ENCODE results near the gene NEDD4L. TPM values are rescaled to one million over a fixed set of nuclear protein-coding genes. Genes with fewer than 3 reads are reported as not detected.

Gene NEDD4L
- total and polyA plus RNA-seq, 4 donors = 10.2 to 20.3 (median 13.2) TPM

- 26% methylated on average over 6 of the region's 6 CpGs for WGBS
- no peak for DNase-seq (ENCODE audit: low spot score)
- Histone ChIP-seq H3K4me3 (ENCODE audit: low read depth in 1 of 3, low read length in 3 of 3) (peak overlapping the region; percentile 26 to 63 (median 59)), H3K9ac (ENCODE audit: low read depth in 1 of 2, low read length in 2 of 2) (peak overlapping the region; percentile 34 to 64), H3K27me3 (ENCODE audit: control insufficient read depth in 4 of 4, insufficient read depth in 4 of 4, low read length in 3 of 4) (no peaks in the 10 kb centered on the region), H3K4me1 (ENCODE audit: control insufficient read depth in 4 of 4, insufficient read depth in 4 of 4, low read length in 3 of 4) (peaks cover 3 to 21% (median 15%) of the 10 kb centered on the region in 4 donors), H3K36me3 (ENCODE audit: control insufficient read depth in 4 of 4, insufficient read depth in 3 of 4, low read depth in 1 of 4, low read length in 3 of 4) (no peaks in the 10 kb centered on the region), H3K27ac (ENCODE audit: low read depth in 1 of 2, low read length in 2 of 2) (peak overlapping the region; percentile 83 to 87), H3K9me3 (ENCODE audit: control insufficient read depth in 4 of 4, low read length in 3 of 4) (no peaks in the 10 kb centered on the region)
- TF ChIP-seq MAX (IDR thresholded peaks at IDR 0.05) (peak; percentile 26), CTCF (IDR thresholded peaks at IDR 0.05; ENCODE audit: low read depth, low read length, missing input control) (no peak), NR2F2 (IDR thresholded peaks at IDR 0.05) (no peak), JUND (IDR thresholded peaks at IDR 0.05) (no peak), GABPA (IDR thresholded peaks at IDR 0.05 in 1 of 2, conservative IDR thresholded peaks at IDR 0.05 in 1 of 2) (no peak), FOXA1 (IDR thresholded peaks at IDR 0.05) (no peak), FOXA2 (IDR thresholded peaks at IDR 0.05) (no peak), SP1 (IDR thresholded peaks at IDR 0.05) (peak; percentile 22), REST (IDR thresholded peaks at IDR 0.05) (no peak), ATF3 (IDR thresholded peaks at IDR 0.05) (no peak), RAD21 (IDR thresholded peaks at IDR 0.05) (peak in 1 of 2 donors; percentile 13), HNF4A (conservative IDR thresholded peaks at IDR 0.05) (peak in 1 of 2 donors; percentile 12), EGR1 (IDR thresholded peaks at IDR 0.05; ENCODE audit: low read depth in 2 of 2) (no peak), ZBTB33 (IDR thresholded peaks at IDR 0.05) (no peak), YY1 (IDR thresholded peaks at IDR 0.05) (peak; percentile 66), TAF1 (conservative IDR thresholded peaks at IDR 0.05) (no peak)
These were observed 394.3 kb downstream of the NEDD4L start for GRCh38 chr18:58438161-58438957.

All from liver (tissue), 9 donors.